Pancreas (tissue), 10 donors: ENCODE measurements around the gene PPP1R2. TPM values are rescaled to one million over a fixed set of nuclear protein-coding genes. Genes with fewer than 3 reads are reported as not detected.
A peak's percentile ranks its signal among the peaks of the same experiment; 100 is the strongest.

Experiments used
- ATAC-seq, 4 donors: fragments of 200-7000 bp; cut with Tn5 transposase; one replicate each; pipeline versions ENCODE4 v1.8.0 to v1.9.1; 2020; ENCODE audit warnings: mild to moderate bottlenecking in 4 of 4, moderate library complexity in 4 of 4
- DNase-seq, 6 donors: peaks; one replicate each; pipeline ENCODE4 v3.0.0-alpha.2; 2020
- FAIRE-seq: peaks from 2 replicates; lab custom pipeline; 2012; peaks lifted over from hg19 to GRCh38; lab: Jason Lieb, UNC
- H3K27ac ChIP-seq, 4 donors: fragments of 200-600 bp; sonication (generic); 1 replicate in 3 of 4; 2 replicates in 1 of 4; pipeline versions ENCODE4 v1.5.0 to v1.8.0; 2020
- H3K27me3 ChIP-seq, 4 donors: fragments of 200-600 bp; one replicate each; pipeline ENCODE4 v1.8.0; 2021
- H3K36me3 ChIP-seq, 3 donors: fragments of 200-600 bp; sonication (generic) in 1 of 3; one replicate each; pipeline versions ENCODE4 v1.5.0 to v1.8.0; 2020 to 2021
- H3K4me1 ChIP-seq, 3 donors: fragments of 200-600 bp; one replicate each; pipeline ENCODE4 v1.8.0; 2021
- H3K4me3 ChIP-seq, 4 donors: fragments of 200-600 bp; sonication (generic) in 2 of 4; one replicate each; pipeline versions ENCODE4 v1.5.0 to v1.8.0; 2020 to 2021
- H3K9me3 ChIP-seq, 4 donors: fragments of 200-600 bp; one replicate each; pipeline ENCODE4 v1.8.0; 2021
- CTCF ChIP-seq, 4 donors: fragments of 200-600 bp; sonication (generic) in 3 of 4; IDR thresholded peaks; one replicate each; pipeline versions ENCODE4 v1.5.0 to v1.8.0; 2021; ENCODE audit warnings: antibody characterized with exemption in 4 of 4
- WGBS, 2 donors: extraction: QIAGEN DNeasy Blood & Tissue Kit; methylation state at CpG; one replicate each; pipeline ENCODE4 v1.1.7; 2013; 5-methylcytosine and 5-hydroxymethylcytosine counted together
- intact Hi-C, 3 donors: fragments of 100-400 bp; cut with DNase I; formaldehyde crosslinking; loops; one replicate each; pipeline versions ENCODE4 v1.11.1 to v1.14.2; 2022
- polyA plus RNA-seq, 2 donors: library from polyadenylated mRNA; stranded (reverse); fragments of 200-250 nt; gene quantifications; one replicate each; pipeline ENCODE4 v1.2.3, GENCODE V29; 2013
- total RNA-seq, 6 donors: library from RNA; stranded (reverse); fragmentation: NEBNext Ultra II Directional in 4 of 6; extraction: Animal tissue kit (Norgen Biotek cat#: 25700) in 4 of 6; gene quantifications; one replicate each; pipeline versions ENCODE4 v1.2.1 to v1.2.4, GENCODE V29; 2021 to 2023
- donor health status: healthy with polysubstance abuse.
- donor health status: DM: no; HTN: no; CAD: no; lungs with moderate emphysema.
- donor health status: DM: no; HTN: no; CAD: no.
- donor health status: control.
- donor health status: control.
- donor health status: Bipolar disorder and iron deficiency.
- donor health status: DM: yes; HTN: yes; CAD: no.
- donor health status: DM: no; HTN: no; CAD: no.
- donor health status: DM: no; HTN: no; CAD: no.
- donor health status: DM: yes; HTN: yes; CAD: no.

PPP1R2 gene
- total and polyA plus RNA-seq, 8 donors = 9.5 to 26.0 (median 16.0) TPM

GRCh38 chr3:195554458-195554857 is 11.3 kb upstream of the PPP1R2 start:
- FAIRE-seq = no peak
- intact Hi-C loops = no loop called here
- ATAC-seq = no peak
- Histone ChIP-seq H3K36me3 (no peaks in the 10 kb centered on the region), H3K4me1 (peaks cover 0 to 5% (median 0%) of the 10 kb centered on the region in 3 donors), H3K27ac (no peak overlapping the region), H3K9me3 (no peaks in the 10 kb centered on the region), H3K4me3 (no peak overlapping the region), H3K27me3 (no peaks in the 10 kb centered on the region)
- TF ChIP-seq CTCF (IDR thresholded peaks at IDR 0.05) = no peak
- DNase-seq = no peak
- WGBS, 2 donors = 92 to 95% methylated on average over 15 of the region's 15 CpGs

DNA sequence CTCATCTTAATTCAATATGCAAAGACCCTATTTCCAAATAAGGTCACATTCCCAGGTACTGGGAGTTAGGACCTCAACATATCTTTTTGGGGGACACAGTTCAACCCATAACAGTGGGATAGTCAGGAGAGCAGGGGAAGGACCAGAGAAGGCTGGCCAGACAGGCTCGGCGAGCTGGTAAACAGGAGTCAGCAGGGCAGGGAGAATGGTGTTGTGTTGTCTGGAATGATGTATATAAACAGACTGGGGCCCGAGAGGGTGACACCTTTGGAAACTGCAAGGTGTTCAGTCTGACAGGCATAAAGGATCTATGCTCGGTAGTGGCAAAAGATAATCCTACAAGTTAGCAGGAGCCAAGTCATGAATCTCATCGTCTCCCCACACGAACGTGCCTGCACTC is 10.1 kb upstream of the PPP1R2 start:
- Histone ChIP-seq H3K9me3 (no peaks in the 10 kb centered on the region), H3K4me3 (no peak overlapping the region), H3K4me1 (peaks cover 0 to 5% (median 0%) of the 10 kb centered on the region in 3 donors), H3K27me3 (no peaks in the 10 kb centered on the region), H3K27ac (no peak overlapping the region), H3K36me3 (no peaks in the 10 kb centered on the region)
- no peak for ATAC-seq
- no peak for DNase-seq
- no peak for TF ChIP-seq CTCF (IDR thresholded peaks at IDR 0.05)
- no peak for FAIRE-seq
- intact Hi-C loops = no loop called here
- WGBS, 2 donors = 78 to 87% methylated on average over 7 of the region's 7 CpGs

DNA sequence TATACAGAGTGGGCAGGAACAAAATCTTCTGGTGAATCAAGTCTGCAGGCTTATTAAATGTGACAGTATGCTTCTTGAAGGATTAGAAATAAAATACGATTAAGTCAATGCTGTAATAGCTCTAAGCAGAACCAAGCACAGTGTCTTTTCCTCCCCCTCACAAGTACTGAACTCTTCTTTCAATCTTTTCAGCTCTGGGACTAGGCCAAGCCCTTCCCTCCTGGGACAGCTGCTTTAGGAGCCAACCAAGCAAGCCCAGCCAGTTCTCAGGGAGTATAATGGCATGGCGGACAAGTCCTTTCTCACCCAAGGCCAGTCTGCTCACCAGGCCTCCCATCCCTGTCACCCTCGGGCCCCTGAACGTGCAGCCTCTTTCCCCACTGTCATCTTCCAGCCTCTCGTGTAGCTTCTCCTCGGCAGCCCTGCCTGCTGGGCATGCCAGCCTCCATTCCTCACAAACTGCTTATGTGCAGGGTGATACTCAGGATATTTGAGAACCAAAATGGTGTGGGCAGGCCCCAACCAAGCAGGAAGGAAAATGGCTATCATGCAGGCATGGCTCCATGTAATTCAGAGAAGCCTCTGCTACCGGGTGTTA is 8.4 kb upstream of the PPP1R2 start:
- Histone ChIP-seq H3K9me3 (no peaks in the 10 kb centered on the region), H3K4me3 (no peak overlapping the region), H3K36me3 (no peaks in the 10 kb centered on the region), H3K4me1 (peaks cover 0 to 8% (median 2%) of the 10 kb centered on the region in 3 donors), H3K27me3 (no peaks in the 10 kb centered on the region), H3K27ac (peak overlapping the region in 1 of 4 donors; percentile 6)
- DNase-seq (no peak), ATAC-seq (peak in 3 of 4 donors; percentile 11 to 48 (median 37)), FAIRE-seq (no peak)
- TF ChIP-seq CTCF (IDR thresholded peaks at IDR 0.05) = no peak
- intact Hi-C loops = no loop called here
- 59 to 60% methylated on average over 7 of the region's 7 CpGs for WGBS, 2 donors

- Histone ChIP-seq H3K36me3 (no peaks in the 10 kb centered on the region), H3K27ac (peak overlapping the region in 1 of 4 donors; percentile 6), H3K4me1 (peaks cover 0 to 15% (median 8%) of the 10 kb centered on the region in 3 donors), H3K4me3 (no peak overlapping the region), H3K9me3 (no peaks in the 10 kb centered on the region), H3K27me3 (no peaks in the 10 kb centered on the region)
- no peak for TF ChIP-seq CTCF (IDR thresholded peaks at IDR 0.05)
- intact Hi-C loops = no loop called here
- ATAC-seq = peak in 2 of 4 donors; percentile 45 to 53
- FAIRE-seq = no peak
- DNase-seq = no peak
- WGBS, 2 donors = 45 to 52% methylated on average over 4 of the region's 4 CpGs
These were observed 7.6 kb upstream of the PPP1R2 start for GRCh38 chr3:195550723-195551122.

GRCh38 chr3:195549931-195550519 is 6.9 kb upstream of the PPP1R2 start:
- Histone ChIP-seq H3K9me3 (no peaks in the 10 kb centered on the region), H3K4me1 (peaks cover 0 to 17% (median 8%) of the 10 kb centered on the region in 3 donors), H3K27me3 (no peaks in the 10 kb centered on the region), H3K4me3 (no peak overlapping the region), H3K27ac (peak overlapping the region in 1 of 4 donors; percentile 6), H3K36me3 (no peaks in the 10 kb centered on the region)
- intact Hi-C loops = no loop called here
- ATAC-seq (peak in 1 of 4 donors; percentile 30), FAIRE-seq (no peak), DNase-seq (peak in 1 of 6 donors; percentile 36)
- 71 to 72% methylated on average over 9 of the region's 9 CpGs for WGBS, 2 donors
- no peak for TF ChIP-seq CTCF (IDR thresholded peaks at IDR 0.05)
